COLO668 (cell line): Measurements from ENCODE around the gene FBXO8.
A peak's percentile ranks its signal among the peaks of the same experiment; 100 is the strongest.
"Not testable (repeated sequence)": the region's sequence is repeated elsewhere in the genome, so short reads cannot be mapped to it uniquely, and the experiment has no call there.

ENCODE experiments used
- DNase-seq: peaks from one replicate; lab custom pipeline; 2025; ENCODE audit not compliant: unreplicated experiment; lab: John Stamatoyannopoulos, UW

FBXO8 gene, protein sequence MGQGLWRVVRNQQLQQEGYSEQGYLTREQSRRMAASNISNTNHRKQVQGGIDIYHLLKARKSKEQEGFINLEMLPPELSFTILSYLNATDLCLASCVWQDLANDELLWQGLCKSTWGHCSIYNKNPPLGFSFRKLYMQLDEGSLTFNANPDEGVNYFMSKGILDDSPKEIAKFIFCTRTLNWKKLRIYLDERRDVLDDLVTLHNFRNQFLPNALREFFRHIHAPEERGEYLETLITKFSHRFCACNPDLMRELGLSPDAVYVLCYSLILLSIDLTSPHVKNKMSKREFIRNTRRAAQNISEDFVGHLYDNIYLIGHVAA

GRCh38 chr4:174283507-174284471 is at the start of gene FBXO8, which contains the start of gene CEP44:
Gene FBXO8, minus strand, starts transcription at chr4:174283667. Its CDS starts 20,575 bp downstream, at chr4:174263092.
Gene CEP44, plus strand, starts transcription at chr4:174283911. Its CDS starts 15,211 bp downstream, at chr4:174299122.
- peak; percentile 63 for DNase-seq

- no peak for DNase-seq
Measured at GRCh38 chr4:174332741-174333493, 49.5 kb upstream of the FBXO8 start.

GRCh38 chr4:174324725-174325124 is 41.3 kb upstream of the FBXO8 start:
- no peak for DNase-seq

DNA sequence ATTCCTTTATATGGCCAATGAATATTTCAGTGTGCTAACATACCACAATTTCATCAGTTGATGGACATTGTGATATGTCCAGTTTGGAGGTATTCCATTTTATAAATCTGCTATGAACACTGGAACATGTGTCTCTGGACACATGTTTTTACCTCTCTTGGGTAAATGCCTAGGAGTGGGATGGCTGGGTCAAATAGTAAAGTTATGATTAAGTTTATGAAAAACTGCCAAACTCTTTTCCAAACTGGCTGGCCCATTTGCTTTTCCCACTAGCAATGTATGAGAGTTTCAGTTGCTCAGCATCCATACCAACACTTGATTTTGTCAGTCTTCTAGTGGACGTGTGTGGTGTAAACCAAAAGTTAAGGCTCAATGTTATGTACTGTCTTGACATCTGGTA is 40.8 kb upstream of the FBXO8 start:
- no peak for DNase-seq

GRCh38 chr4:174320494-174321199 is 37.2 kb upstream of the FBXO8 start:
- no peak for DNase-seq

DNA sequence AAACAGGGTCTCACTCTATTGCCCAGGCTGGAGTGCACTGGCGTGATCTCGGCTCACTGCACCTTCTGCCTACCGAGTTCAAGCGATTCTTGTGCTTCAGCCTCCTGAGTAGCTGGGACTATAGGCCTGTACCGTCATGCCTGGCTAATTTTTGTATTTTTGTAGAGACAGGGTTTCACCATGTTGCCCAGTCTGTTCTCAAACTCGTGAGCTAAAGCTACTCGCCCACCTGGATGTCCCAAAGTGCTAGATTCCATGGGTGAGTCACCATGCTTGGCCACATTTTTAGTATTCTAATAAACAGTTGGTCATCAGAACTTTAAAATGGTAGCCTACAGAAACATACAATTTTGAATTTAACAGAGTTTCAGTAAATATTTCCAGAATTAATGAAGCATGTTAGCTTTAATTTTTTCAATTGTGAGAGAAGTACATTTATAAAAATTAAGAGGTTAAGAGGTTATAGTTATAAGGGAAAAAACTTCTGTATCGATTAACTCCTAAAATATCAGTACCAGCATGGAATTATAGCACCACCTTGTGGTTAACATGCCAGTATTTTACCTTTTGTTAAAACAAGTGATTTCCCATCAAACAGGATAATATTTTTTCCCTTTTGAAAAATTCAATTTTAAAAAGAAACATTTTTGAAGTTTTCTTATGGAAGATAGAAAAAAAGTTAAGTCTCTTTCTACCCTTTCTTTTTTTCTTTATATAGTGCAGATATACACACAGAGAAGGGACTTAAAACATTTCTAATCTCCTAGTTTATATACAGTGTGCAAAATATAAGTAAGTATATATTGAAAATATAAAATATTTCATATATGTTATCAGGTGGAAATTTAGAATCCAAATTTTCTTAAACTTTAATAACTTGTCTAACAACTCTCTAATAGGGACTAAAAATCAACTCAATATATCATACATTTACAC is 35.6 kb upstream of the FBXO8 start:
- no peak for DNase-seq

GRCh38 chr4:174317531-174317930 is 34.1 kb upstream of the FBXO8 start:
- DNase-seq = no peak

- DNase-seq = no peak
Measured at GRCh38 chr4:174316954-174317353, 33.5 kb upstream of the FBXO8 start.

GRCh38 chr4:174316546-174316945 is 33.1 kb upstream of the FBXO8 start:
- DNase-seq = no peak

DNA sequence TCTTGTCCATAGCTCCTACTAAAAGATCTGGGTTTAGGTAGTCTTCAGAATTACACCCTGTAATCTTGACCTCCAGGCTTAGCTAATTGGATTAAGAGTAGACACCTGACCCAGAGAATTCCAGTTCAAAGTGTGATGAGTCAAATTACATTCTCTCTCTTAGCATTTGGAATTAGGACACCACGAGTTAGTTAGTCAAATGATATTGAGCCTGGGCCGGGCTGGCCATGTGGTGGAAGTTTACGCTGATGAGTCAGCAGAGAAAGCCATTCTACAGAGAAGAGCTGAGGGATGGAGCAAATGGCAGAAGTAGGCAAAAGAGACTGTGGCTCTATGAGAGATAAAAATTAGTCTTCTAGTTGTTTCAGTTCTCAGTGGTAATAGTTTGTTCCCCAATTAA is 31.3 kb upstream of the FBXO8 start:
- DNase-seq = no peak

DNA sequence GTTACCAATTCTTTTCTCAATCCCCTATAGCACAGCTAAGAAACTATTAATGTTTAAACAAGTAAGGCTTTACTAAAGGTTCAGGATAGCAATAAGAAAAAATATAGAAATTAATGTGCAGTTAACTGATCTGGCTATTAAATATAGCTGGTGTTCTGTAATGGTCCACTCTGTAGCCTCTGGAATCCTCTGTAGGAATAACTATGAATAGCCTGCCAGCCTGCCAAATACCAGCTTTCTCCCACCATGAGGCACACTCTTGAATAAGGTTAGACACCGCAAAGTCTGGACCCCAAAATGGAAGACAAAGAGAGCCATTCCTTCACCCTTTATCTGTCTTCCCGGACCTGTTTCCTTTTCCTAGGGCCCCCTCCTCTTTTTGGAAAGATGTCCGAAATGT is 30.8 kb upstream of the FBXO8 start:
- no peak for DNase-seq

- DNase-seq = no peak
Measured at GRCh38 chr4:174312993-174313392, 29.5 kb upstream of the FBXO8 start.

DNA sequence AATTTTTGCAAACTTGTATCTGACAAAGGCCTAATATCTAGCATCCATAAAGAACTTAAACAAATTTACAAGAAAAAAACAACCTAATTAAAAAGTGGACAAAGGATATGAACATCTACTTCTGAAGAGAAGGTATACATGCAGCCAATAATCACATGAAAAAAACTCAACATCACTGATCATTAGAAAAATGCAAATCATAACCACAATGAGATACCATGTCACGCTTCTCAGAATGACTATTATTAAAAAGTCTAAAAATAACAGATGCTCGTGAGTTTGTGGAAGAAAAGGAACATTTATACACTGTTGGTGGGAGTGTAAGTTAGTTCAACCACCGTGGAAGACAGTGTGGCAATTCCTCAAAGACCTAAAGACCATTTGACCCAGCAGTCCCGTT is 24.2 kb upstream of the FBXO8 start:
- no peak for DNase-seq

GRCh38 chr4:174305961-174306360 is 22.5 kb upstream of the FBXO8 start:
- DNase-seq = no peak

GRCh38 chr4:174304664-174305063 is 21.2 kb upstream of the FBXO8 start:
- no peak for DNase-seq

GRCh38 chr4:174303687-174304086 is 20.2 kb upstream of the FBXO8 start:
- no peak for DNase-seq

- DNase-seq = not testable (repeated sequence)
Measured at GRCh38 chr4:174295142-174295541, 11.7 kb upstream of the FBXO8 start.

DNA sequence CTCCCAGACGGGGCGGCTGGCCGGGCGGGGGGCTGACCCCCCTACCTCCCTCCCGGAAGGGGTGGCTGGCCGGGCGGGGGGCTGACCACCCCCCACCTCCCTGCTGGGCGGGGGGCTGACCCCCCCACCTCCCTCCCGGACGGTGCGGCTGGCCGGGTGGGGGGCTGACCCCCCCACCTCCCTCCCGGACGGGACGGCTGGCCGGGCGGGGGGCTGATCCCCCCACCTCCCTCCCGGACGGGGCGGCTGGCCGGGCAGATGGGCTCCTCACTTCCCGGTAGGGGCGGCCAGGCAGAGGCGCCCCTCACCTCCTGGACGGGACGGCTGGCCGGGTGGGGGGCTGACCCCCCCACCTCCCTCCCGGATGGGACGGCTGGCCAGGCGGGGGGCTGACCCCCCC is 11.2 kb upstream of the FBXO8 start:
- DNase-seq = not testable (repeated sequence)

DNA sequence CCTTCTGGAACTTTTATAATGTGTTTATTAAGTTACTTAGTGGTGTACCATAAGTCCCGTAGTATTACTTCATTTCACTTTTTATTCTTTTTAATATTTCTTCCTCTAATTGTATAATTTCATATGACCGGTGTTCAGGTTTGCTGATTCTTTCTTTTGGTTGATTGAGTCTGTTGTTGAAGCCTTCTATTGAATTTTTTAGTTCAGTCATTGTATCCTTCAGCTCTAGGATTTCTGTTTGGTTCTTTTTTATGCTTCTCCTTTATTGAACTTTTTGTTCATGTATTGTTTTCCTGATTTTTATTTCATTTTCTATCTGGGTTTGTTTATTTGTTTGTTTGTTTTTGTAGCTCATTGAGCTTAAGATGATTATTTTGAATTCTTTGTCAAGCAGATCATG is 9.0 kb upstream of the FBXO8 start:
- DNase-seq = no peak

GRCh38 chr4:174286870-174287269 is 3.4 kb upstream of the FBXO8 start:
- no peak for DNase-seq
